ENCODE data around the gene FXR2. TPM values are rescaled to one million over a fixed set of nuclear protein-coding genes. Genes with fewer than 3 reads are reported as not detected.

Gene FXR2
- polyA plus RNA-seq, 1 donor from 2014 or later = 118 TPM

DNA sequence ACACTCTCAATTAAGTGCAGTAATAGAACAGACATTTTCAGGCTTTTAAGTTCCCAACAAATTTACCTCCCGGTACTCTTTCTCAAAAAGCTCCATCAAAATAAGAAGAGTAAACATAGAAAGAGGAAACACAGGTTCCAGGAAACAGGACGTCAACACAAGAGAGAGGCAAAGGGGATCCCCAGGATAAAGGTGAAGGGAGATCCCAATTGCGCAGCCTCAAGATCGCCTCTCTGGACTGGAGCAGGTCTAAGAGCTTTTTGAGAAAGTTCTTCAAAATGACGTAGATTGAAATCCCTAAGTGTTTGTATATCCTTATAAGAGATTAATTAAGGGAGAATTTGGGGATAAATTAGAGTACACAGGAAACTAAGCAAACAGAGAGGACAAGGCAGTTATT, 3.9 kb upstream of the FXR2 start:
- Histone ChIP-seq H2AFZ (ENCODE audit: low read depth, low read length) (no peak overlapping the region), H3K36me3 (ENCODE audit: insufficient read depth, low read length) (no peaks in the 10 kb centered on the region)

DNA sequence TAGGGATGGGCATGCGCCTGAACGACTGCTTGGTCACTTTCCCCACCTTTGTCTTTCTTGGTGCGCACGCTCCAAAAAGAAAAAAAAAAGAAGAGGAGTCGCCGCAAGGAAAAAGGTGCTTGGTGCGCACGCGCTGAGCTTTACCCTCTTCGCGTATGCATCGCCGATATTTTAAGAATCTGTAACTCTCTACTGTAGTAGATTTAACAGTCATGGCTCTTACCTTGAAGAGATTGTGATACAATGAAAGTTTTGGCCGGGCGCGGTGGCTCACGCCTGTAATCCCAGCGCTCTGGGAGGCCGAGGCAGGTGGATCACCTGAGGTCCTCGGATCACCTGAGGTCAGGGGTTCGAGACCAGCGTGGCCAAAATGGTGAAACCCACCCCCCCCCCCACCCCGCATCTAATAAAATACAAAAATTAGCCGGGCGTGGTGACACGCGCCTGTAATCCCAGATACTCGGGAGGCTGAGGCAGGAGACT, 609 bp upstream of the FXR2 start:
- no peak overlapping the region for H2AFZ ChIP-seq (ENCODE audit: low read depth, low read length)
- H3K9me2 ChIP-seq (ENCODE audit: insufficient read depth, low read length) = no peaks in the 10 kb centered on the region
- peak overlapping the region; percentile 64 for H3K4me3 ChIP-seq (ENCODE audit: low read length)
- no peaks in the 10 kb centered on the region for H4K20me1 ChIP-seq (ENCODE audit: insufficient read depth)
- H3K27ac ChIP-seq (ENCODE audit: low read length) = peak overlapping the region; percentile 76
- H3K4me2 ChIP-seq (ENCODE audit: low read length) = no peak overlapping the region
- H3K27me3 ChIP-seq (ENCODE audit: insufficient read depth, low read depth, low read length) = no peaks in the 10 kb centered on the region
- no peaks in the 10 kb centered on the region for H3K9me3 ChIP-seq (ENCODE audit: low read length)
- no peaks in the 10 kb centered on the region for H3F3A ChIP-seq (ENCODE audit: insufficient read depth, low read length, poor library complexity, severe bottlenecking)
- peak overlapping the region; percentile 61 for H3K9ac ChIP-seq (ENCODE audit: low read length)
- TF ChIP-seq TAF1 (IDR thresholded peaks at IDR 0.05; ENCODE audit: low read depth) = no peak
- no peak for TF ChIP-seq SMC3 (conservative IDR thresholded peaks at IDR 0.05; ENCODE audit: poor library complexity)
- TF ChIP-seq, protein P1, sequence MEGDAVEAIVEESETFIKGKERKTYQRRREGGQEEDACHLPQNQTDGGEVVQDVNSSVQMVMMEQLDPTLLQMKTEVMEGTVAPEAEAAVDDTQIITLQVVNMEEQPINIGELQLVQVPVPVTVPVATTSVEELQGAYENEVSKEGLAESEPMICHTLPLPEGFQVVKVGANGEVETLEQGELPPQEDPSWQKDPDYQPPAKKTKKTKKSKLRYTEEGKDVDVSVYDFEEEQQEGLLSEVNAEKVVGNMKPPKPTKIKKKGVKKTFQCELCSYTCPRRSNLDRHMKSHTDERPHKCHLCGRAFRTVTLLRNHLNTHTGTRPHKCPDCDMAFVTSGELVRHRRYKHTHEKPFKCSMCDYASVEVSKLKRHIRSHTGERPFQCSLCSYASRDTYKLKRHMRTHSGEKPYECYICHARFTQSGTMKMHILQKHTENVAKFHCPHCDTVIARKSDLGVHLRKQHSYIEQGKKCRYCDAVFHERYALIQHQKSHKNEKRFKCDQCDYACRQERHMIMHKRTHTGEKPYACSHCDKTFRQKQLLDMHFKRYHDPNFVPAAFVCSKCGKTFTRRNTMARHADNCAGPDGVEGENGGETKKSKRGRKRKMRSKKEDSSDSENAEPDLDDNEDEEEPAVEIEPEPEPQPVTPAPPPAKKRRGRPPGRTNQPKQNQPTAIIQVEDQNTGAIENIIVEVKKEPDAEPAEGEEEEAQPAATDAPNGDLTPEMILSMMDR (IDR thresholded peaks at IDR 0.05; ENCODE audit: poor library complexity, severe bottlenecking) = no peak
- TF ChIP-seq EP300 (conservative IDR thresholded peaks at IDR 0.05; ENCODE audit: poor library complexity, severe bottlenecking) = no peak
- TF ChIP-seq POLR2AphosphoS5 (IDR thresholded peaks at IDR 0.05) = no peak
- TF ChIP-seq EZH2 (IDR thresholded peaks at IDR 0.05; ENCODE audit: borderline replicate concordance, insufficient read depth, low read length, poor library complexity, severe bottlenecking) = no peak
- no peak for TF ChIP-seq MXI1 (conservative IDR thresholded peaks at IDR 0.05; ENCODE audit: poor library complexity, severe bottlenecking)
- TF ChIP-seq, protein P2, sequence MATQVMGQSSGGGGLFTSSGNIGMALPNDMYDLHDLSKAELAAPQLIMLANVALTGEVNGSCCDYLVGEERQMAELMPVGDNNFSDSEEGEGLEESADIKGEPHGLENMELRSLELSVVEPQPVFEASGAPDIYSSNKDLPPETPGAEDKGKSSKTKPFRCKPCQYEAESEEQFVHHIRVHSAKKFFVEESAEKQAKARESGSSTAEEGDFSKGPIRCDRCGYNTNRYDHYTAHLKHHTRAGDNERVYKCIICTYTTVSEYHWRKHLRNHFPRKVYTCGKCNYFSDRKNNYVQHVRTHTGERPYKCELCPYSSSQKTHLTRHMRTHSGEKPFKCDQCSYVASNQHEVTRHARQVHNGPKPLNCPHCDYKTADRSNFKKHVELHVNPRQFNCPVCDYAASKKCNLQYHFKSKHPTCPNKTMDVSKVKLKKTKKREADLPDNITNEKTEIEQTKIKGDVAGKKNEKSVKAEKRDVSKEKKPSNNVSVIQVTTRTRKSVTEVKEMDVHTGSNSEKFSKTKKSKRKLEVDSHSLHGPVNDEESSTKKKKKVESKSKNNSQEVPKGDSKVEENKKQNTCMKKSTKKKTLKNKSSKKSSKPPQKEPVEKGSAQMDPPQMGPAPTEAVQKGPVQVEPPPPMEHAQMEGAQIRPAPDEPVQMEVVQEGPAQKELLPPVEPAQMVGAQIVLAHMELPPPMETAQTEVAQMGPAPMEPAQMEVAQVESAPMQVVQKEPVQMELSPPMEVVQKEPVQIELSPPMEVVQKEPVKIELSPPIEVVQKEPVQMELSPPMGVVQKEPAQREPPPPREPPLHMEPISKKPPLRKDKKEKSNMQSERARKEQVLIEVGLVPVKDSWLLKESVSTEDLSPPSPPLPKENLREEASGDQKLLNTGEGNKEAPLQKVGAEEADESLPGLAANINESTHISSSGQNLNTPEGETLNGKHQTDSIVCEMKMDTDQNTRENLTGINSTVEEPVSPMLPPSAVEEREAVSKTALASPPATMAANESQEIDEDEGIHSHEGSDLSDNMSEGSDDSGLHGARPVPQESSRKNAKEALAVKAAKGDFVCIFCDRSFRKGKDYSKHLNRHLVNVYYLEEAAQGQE (IDR thresholded peaks at IDR 0.05; ENCODE audit: borderline replicate concordance) = no peak
- no peak for TF ChIP-seq RAD21 (conservative IDR thresholded peaks at IDR 0.05)
- peaks cover 40% of the 10 kb centered on the region for H3K79me2 ChIP-seq (replicated peaks; ENCODE audit: insufficient read depth, low read length)
- no peaks in the 10 kb centered on the region for H3K36me3 ChIP-seq (ENCODE audit: insufficient read depth, low read length)

More for the DNA sequence above, 3.9 kb upstream of the FXR2 start:
- Histone ChIP-seq H3K4me3 (ENCODE audit: low read length) (no peak overlapping the region), H3K79me2 (replicated peaks; ENCODE audit: insufficient read depth, low read length) (peaks cover 8% of the 10 kb centered on the region), H3K4me2 (ENCODE audit: low read length) (no peak overlapping the region), H3K27ac (ENCODE audit: low read length) (no peak overlapping the region), H4K20me1 (ENCODE audit: insufficient read depth) (no peaks in the 10 kb centered on the region), H3K9me2 (ENCODE audit: insufficient read depth, low read length) (no peaks in the 10 kb centered on the region), H3K27me3 (ENCODE audit: insufficient read depth, low read depth, low read length) (no peaks in the 10 kb centered on the region), H3F3A (ENCODE audit: insufficient read depth, low read length, poor library complexity, severe bottlenecking) (no peaks in the 10 kb centered on the region), H3K9ac (ENCODE audit: low read length) (no peak overlapping the region), H3K9me3 (ENCODE audit: low read length) (no peaks in the 10 kb centered on the region)
- no peak for TF ChIP-seq POLR2AphosphoS5 (IDR thresholded peaks at IDR 0.05)
- no peak for TF ChIP-seq RAD21 (conservative IDR thresholded peaks at IDR 0.05)
- TF ChIP-seq SMC3 (conservative IDR thresholded peaks at IDR 0.05; ENCODE audit: poor library complexity) = no peak

All from neural cell (in vitro differentiated cells).